ENCODE results near the gene STK32C.

The STK32C gene

DNA sequence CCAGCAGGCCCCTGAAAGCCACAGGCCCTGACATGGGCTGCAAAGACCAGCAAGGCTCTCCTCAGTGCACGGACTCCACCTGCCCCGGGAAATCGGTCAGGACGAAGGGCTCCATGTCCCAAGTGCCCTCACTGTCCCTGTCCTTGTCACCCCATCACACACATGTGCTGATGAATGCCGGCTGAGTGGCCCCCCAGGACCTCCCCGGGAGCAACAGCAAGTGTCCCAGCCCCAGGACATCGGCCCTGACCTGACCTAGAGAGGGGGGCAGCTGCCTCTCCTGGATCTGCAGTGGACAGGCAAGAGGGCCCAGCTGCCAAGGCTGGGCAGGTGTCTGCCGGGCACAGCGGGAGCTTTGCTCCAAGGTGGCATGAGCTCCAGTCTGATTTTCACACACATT is 49.8 kb downstream of the STK32C start:
- no peak overlapping the region for H3K4me3 Mint-ChIP-seq
- no peaks in the 10 kb centered on the region for H3K36me3 Mint-ChIP-seq (ENCODE audit: low read depth)
- no peaks in the 10 kb centered on the region for H3K27me3 Mint-ChIP-seq (ENCODE audit: low read depth)
- DNase-seq (ENCODE audit: low spot score): no peak
- no peaks in the 10 kb centered on the region for H3K9me3 Mint-ChIP-seq
- H3K4me1 Mint-ChIP-seq (ENCODE audit: low read depth): no peaks in the 10 kb centered on the region
- H3K27ac Mint-ChIP-seq: no peak overlapping the region

DNA sequence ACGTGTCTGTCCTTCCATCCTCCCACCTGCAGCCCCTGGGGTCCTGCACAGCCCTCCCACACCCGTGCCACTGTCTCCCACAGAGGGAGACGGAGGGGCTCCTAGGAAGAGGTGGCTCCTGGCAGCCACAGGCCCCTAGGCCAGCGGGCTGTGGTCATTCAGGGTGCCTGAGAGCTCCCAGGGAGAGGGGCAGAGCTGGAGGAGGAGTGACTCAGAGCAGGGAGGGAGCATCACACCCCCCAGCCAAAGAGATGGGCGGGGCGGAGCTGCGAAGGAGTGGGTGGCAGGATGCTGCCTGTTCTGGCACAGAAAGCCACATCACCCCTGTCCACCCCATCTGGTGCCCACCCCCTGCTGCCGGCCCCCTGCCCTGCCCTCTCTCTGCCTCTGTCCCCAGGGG is 50.5 kb downstream of the STK32C start:
- H3K27me3 Mint-ChIP-seq (ENCODE audit: low read depth): no peaks in the 10 kb centered on the region
- DNase-seq (ENCODE audit: low spot score): no peak
- no peaks in the 10 kb centered on the region for H3K36me3 Mint-ChIP-seq (ENCODE audit: low read depth)
- no peaks in the 10 kb centered on the region for H3K4me1 Mint-ChIP-seq (ENCODE audit: low read depth)
- H3K9me3 Mint-ChIP-seq: no peaks in the 10 kb centered on the region
- H3K27ac Mint-ChIP-seq: no peak overlapping the region
- no peak overlapping the region for H3K4me3 Mint-ChIP-seq

DNA sequence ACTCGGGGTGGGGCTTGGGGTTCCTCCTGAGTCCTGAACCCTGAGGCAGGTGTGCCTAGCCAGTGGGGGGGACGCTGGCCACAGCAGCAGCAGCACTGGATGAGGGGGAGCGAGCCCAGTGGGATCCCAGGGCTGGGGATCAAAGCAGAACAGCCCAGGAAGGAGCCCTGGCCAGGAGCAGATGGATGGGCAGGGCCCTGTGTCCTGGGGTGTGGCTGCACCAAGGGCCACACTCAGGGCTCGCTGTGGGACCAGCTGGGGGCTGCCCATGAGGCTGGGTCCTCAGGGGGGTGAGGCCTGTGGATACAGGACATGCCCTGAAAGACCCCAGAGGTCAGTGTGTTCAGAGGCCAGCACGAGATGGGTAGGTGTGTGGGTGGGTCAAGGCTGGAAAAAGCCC is 50.9 kb downstream of the STK32C start:
- H3K36me3 Mint-ChIP-seq (ENCODE audit: low read depth): no peaks in the 10 kb centered on the region
- no peak overlapping the region for H3K27ac Mint-ChIP-seq
- no peaks in the 10 kb centered on the region for H3K9me3 Mint-ChIP-seq
- no peak for DNase-seq (ENCODE audit: low spot score)
- H3K27me3 Mint-ChIP-seq (ENCODE audit: low read depth): no peaks in the 10 kb centered on the region
- no peaks in the 10 kb centered on the region for H3K4me1 Mint-ChIP-seq (ENCODE audit: low read depth)
- H3K4me3 Mint-ChIP-seq: no peak overlapping the region

DNA sequence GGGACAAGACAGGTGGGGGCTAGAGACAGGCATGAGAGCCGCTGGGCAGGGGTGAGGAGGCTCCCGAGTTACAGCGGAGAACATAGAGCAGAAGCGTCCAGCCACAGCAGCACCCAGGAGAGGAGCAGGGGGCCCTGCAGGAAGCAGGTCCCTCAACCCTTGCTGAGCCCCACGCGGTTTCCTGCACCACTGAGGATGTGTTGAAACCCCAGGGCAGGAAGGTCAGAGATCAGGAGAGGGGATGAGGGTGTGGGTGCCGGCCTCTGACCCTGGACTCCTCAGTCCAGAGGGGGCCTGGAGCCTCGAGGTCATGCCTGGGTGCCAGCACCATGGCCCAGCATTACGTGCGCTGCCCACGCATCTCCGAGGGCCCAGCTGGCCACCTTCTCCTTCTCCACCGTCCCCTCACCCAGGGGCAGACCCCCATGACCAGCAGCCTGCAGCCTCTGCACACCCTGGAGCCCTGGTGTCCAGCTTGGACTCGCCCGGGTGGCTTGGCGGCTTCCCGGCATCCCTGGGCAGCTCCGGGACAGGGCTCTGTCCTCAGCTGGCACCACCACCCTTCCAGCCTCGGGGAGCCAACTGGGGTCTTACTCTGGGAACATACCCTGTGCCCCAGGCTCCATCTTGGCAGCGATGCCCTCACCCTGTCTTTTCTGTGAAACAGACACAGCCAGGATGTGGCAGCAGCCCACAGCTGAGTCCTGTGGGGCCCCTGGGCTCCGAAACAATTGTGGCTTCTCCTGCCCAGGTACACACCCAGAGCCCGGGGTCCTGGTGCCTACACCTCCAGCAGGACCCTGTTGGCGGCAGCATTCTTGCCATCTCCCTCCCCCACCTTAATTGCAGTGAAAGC is 52.0 kb downstream of the STK32C start:
- DNase-seq (ENCODE audit: low spot score): no peak
- Mint-ChIP-seq H3K4me1 (ENCODE audit: low read depth) (no peaks in the 10 kb centered on the region), H3K36me3 (ENCODE audit: low read depth) (no peaks in the 10 kb centered on the region), H3K27ac (no peak overlapping the region), H3K4me3 (no peak overlapping the region), H3K27me3 (ENCODE audit: low read depth) (no peaks in the 10 kb centered on the region), H3K9me3 (no peaks in the 10 kb centered on the region)

DNA sequence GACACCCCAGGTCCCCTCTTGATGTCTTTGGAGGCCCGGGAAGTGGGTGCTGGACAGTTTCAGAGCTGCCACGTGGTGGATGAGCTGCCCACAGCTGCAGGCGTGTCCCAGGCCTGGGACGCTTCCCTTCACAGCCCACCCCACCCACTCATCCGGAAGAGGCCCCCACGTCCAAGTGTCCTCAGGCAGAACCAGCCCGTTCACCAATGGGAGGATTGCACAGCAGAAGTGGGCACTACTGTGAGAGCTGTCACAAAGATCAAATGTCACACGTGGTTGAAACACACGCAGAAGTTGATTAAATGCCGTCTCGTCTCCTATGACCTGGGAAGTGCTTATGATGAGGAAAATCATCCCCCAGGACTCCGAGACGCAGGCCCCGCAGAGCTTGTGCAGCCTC is 52.9 kb downstream of the STK32C start:
- Mint-ChIP-seq H3K27me3 (ENCODE audit: low read depth) (no peaks in the 10 kb centered on the region), H3K27ac (no peak overlapping the region), H3K36me3 (ENCODE audit: low read depth) (no peaks in the 10 kb centered on the region), H3K9me3 (no peaks in the 10 kb centered on the region), H3K4me3 (no peak overlapping the region), H3K4me1 (ENCODE audit: low read depth) (no peaks in the 10 kb centered on the region)
- no peak for DNase-seq (ENCODE audit: low spot score)

DNA sequence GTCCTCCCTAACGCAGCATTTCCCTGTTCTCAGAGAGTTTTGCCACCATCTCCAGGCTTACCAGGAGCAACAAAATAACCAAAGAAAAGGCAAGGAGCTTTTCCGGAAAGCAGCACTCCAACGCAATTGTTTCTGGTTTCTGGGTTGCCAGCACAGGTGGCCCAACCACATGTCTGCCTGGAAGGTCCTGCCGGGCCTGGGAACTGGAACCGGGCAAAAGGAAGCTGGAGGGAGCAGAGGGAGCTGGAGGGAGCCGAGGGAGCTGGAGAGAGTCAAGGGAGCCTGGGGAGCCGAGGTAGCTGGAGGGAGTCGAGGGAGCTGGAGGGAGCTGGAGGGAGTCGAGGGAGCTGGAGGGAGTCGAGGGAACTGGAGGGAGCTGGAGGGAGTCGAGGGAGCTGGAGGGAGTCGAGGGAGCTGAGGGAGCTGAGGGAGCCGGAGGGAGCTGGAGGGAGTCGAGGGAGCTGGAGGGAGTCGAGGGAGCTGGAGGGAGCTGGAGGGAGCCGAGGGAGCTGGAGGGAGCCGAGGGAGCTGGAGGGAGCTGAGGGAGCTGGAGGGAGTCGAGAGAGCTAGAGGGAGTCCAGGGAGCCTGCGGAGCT is 54.6 kb downstream of the STK32C start:
- no peaks in the 10 kb centered on the region for H3K9me3 Mint-ChIP-seq

DNA sequence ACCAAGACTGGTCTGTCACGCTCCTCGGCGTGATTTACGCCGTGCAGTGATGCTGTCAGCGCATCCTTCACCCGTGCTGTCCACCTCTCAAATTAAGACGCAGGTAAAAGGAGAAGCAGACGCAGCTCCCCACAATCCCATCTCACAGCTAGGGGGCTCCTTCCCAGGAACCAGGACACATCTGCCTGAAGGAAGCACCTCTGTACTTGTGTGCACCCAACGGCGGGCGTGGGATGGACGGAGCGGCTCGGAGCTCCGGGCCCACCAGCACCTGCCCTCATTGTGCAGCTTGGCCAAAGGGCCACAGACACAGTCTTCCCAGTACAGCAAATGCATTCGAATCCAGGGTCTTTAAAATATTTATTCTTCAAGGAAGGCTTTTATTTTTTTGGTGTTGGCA is 55.3 kb downstream of the STK32C start:
- Mint-ChIP-seq H3K27me3 (ENCODE audit: low read depth) (no peaks in the 10 kb centered on the region), H3K36me3 (ENCODE audit: low read depth) (no peaks in the 10 kb centered on the region), H3K27ac (no peak overlapping the region), H3K4me3 (no peak overlapping the region), H3K4me1 (ENCODE audit: low read depth) (no peaks in the 10 kb centered on the region), H3K9me3 (no peaks in the 10 kb centered on the region)
- DNase-seq (ENCODE audit: low spot score): no peak

More for the DNA sequence above, 54.6 kb downstream of the STK32C start:
- no peaks in the 10 kb centered on the region for H3K4me1 Mint-ChIP-seq (ENCODE audit: low read depth)
- H3K4me3 Mint-ChIP-seq: no peak overlapping the region
- H3K36me3 Mint-ChIP-seq (ENCODE audit: low read depth): no peaks in the 10 kb centered on the region
- no peaks in the 10 kb centered on the region for H3K27me3 Mint-ChIP-seq (ENCODE audit: low read depth)
- no peak for DNase-seq (ENCODE audit: low spot score)
- H3K27ac Mint-ChIP-seq: no peak overlapping the region

DNA sequence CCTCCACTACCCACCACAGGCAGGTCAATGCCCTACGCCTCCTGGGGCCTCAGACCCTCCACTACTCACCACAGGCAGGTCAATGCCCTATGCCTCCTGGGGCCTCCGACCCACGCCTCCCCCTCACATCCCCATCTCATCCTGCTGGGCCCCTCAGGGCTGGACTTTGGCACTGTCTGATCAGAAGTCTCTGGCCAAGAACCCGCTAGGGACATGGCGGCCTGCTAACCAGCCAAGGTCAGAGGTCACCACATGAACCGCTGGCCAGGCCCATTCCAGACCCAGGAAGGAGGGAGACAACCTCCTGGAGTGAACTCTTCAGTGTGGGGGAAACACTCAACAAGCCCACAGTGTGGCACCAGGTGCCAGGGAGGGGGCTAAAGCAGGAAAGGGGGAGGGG is 55.8 kb downstream of the STK32C start:
- Mint-ChIP-seq H3K9me3 (no peaks in the 10 kb centered on the region), H3K4me1 (ENCODE audit: low read depth) (no peaks in the 10 kb centered on the region), H3K27me3 (ENCODE audit: low read depth) (no peaks in the 10 kb centered on the region), H3K36me3 (ENCODE audit: low read depth) (no peaks in the 10 kb centered on the region), H3K27ac (no peak overlapping the region), H3K4me3 (no peak overlapping the region)
- no peak for DNase-seq (ENCODE audit: low spot score)

DNA sequence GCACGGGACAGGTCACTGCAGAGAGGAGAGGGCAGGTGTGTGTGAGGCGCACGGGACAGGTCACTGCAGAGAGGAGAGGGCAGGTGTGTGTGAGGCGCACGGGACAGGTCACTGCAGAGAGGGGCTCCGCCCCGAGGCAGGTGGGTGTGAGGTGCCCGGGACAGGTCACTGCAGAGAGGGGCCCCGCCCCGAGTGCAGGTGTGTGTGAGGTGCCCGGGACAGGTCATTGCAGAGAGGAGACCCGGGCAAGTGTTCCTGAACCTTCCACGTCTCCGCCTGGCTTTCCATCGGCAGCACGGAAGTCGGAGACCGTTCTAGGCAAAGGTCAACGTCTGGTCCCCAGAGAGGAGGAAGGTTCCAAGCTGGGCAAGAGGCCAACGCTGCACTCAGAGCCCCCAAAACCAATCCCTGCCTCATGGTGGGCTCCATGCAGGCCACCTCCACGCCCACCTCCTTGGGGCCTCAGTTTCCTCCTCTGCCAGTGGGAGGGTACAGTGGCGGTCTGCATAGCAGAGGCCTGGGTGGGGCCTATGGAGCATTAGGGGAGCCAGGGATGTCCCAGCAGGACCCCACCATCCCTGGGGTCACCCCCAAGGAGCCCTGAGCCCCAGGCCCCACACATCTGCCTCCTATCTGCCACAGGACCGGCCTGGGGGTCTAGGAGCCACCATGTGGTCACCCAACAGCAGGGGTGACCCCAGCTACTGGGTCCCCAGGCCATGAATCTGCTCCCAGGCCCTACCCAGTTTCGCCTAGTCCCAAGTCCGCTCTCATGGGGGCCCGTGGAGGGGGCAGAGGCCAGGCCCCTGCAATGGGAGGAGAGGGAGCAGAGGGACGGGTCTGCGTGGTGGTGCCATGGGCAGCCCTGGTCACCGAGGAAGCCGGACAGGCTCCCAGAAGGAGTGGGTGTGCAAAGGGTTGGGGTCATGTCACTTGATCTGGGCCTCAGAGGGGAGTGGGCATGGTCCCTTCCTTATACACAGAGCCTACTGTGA is 57.0 kb downstream of the STK32C start:
- DNase-seq (ENCODE audit: low spot score): no peak
- H3K4me3 Mint-ChIP-seq: no peak overlapping the region
- no peaks in the 10 kb centered on the region for H3K9me3 Mint-ChIP-seq
- no peak overlapping the region for H3K27ac Mint-ChIP-seq
- no peaks in the 10 kb centered on the region for H3K36me3 Mint-ChIP-seq (ENCODE audit: low read depth)
- no peaks in the 10 kb centered on the region for H3K27me3 Mint-ChIP-seq (ENCODE audit: low read depth)
- no peaks in the 10 kb centered on the region for H3K4me1 Mint-ChIP-seq (ENCODE audit: low read depth)

DNA sequence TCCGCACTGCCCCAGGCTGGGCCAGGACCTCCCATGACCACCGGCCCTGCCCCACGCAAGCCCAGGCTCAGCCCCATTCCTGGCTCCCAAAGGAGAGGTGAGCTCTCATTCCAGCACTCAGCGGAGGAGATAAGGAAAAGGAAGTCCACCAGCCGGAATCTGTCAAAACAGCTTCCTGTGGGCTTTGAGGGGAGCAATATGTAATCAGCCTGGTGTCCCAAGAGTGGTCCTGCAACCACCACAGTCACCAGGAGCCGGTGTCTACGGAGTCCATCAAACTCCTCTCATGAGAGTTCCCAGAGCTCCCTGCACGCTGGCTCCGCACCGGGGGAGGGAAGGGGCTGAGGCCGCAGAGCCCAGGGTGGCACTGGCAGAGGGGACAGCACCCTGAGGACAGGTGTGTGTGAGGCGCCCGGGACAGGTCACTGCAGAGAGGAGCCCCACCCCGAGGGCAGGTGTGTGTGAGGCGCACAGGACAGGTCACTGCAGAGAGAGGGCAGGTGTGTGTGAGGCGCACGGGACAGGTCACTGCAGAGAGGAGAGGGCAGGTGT is 57.9 kb downstream of the STK32C start:
- no peak for DNase-seq (ENCODE audit: low spot score)
- Mint-ChIP-seq H3K4me1 (ENCODE audit: low read depth) (no peaks in the 10 kb centered on the region), H3K27ac (no peak overlapping the region), H3K36me3 (ENCODE audit: low read depth) (no peaks in the 10 kb centered on the region), H3K27me3 (ENCODE audit: low read depth) (no peaks in the 10 kb centered on the region), H3K9me3 (no peaks in the 10 kb centered on the region), H3K4me3 (no peak overlapping the region)

DNA sequence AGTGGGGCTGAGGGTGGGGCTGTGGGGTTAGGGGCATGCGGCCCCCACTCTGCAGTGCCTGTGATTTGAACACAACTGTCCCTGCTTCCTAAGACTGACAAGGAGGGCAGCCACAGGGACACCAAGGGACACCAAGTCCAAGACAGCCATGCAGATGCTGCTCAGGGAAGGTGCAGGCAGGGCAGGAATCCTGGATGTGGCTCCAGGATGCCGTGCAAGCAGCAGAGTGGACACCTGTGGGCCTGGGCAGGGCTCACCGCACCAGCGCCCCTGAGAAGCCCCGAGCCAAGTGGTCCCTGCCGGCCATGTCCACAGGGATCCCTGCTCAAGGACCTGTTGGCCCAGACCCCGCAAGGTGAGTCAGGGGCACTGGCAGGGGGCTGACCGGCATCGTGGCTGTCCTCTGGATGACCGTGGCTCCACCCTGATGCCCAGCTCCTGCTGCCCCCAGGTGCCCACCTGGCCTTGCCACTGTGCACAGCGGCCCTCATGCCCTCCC is 58.5 kb downstream of the STK32C start:
- Mint-ChIP-seq H3K36me3 (ENCODE audit: low read depth) (no peaks in the 10 kb centered on the region), H3K9me3 (no peaks in the 10 kb centered on the region), H3K4me3 (no peak overlapping the region), H3K27me3 (ENCODE audit: low read depth) (no peaks in the 10 kb centered on the region), H3K4me1 (ENCODE audit: low read depth) (no peaks in the 10 kb centered on the region), H3K27ac (no peak overlapping the region)
- DNase-seq (ENCODE audit: low spot score): no peak

DNA sequence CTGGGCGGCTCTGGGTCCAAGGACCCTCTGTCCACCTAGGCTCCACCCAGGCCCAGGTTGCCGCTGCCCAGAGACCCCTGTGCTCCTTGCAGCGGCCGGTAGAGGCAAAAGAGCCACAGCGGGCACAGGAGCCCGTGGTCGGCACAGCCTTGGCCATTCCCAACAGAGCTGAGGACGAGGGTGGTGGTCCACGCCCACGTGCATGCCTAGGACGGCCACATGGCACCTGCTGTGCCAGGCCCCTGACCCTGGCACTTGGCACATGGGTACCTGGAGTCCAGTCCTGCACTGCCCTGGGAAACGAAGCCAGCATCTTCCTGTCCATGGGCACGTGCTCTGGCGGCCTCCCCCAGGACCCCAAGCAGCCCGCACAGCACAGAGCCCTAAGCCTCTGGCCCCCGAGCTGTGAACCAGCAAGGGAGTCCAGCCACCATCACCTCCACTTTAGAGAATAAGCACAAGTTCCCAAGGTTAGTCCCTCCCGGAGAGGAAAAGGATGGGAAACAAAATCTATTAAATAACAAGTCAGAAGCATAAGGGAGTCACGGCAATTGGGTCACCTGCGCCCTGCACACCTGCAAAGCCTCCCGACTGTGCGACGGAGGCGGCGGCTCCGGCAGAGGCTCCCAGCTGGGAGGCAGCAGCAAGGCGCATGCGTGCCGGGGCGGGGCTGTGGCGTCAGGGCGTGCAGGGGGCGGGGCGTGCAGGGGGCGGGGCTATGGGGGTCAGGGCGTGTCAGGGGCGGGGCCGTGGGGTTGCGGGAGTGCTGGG is 59.1 kb downstream of the STK32C start:
- Mint-ChIP-seq H3K9me3 (no peaks in the 10 kb centered on the region), H3K27ac (no peak overlapping the region), H3K36me3 (ENCODE audit: low read depth) (no peaks in the 10 kb centered on the region), H3K4me1 (ENCODE audit: low read depth) (no peaks in the 10 kb centered on the region), H3K4me3 (no peak overlapping the region), H3K27me3 (ENCODE audit: low read depth) (no peaks in the 10 kb centered on the region)
- DNase-seq (ENCODE audit: low spot score): no peak

DNA sequence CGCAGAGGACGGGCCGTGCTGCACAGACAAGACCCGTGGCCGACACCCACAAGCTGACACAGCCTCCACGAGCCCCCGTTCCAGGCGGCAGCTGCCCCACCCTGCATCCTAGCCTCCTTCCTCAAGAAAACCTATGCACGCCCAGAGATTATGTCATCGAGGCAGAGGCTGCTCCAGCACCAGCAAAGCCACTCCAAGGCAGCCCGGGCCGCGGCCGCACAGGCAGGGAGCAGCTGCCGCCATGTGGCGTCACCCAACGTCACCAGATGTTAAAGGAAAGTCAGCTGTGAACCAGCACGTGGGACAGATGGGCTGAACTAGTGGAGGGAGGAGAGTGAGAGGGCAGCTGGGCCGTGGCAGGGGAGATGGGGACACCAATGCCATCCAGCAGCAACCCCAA is 59.8 kb downstream of the STK32C start:
- H3K4me3 Mint-ChIP-seq: no peak overlapping the region

More for the DNA sequence above, 59.8 kb downstream of the STK32C start:
- no peaks in the 10 kb centered on the region for H3K4me1 Mint-ChIP-seq (ENCODE audit: low read depth)
- H3K27ac Mint-ChIP-seq: no peak overlapping the region
- no peaks in the 10 kb centered on the region for H3K9me3 Mint-ChIP-seq
- no peaks in the 10 kb centered on the region for H3K36me3 Mint-ChIP-seq (ENCODE audit: low read depth)
- DNase-seq (ENCODE audit: low spot score): no peak
- H3K27me3 Mint-ChIP-seq (ENCODE audit: low read depth): no peaks in the 10 kb centered on the region

Data from T-helper 2 cell treated with Interferon-gamma antibody and Interleukin-4, amounts not matched to agents 5 μg/mL and 100 μg/mL, for 36 hours (primary cell).